PC-3 (cell line): ENCODE results near the gene PLPP1. TPM values are rescaled to one million over a fixed set of nuclear protein-coding genes. Genes with fewer than 3 reads are reported as not detected.

ENCODE experiments used
- ATAC-seq: fragments of 200-7000 bp; cut with Tn5 transposase; 2 replicates; pipeline ENCODE4 v1.9.1; 2020; ENCODE audit warnings: mild to moderate bottlenecking, moderate library complexity
- BruUV-seq: library from RNA; stranded (reverse); fragments of 400-500 nt; replicated peaks from 2 replicates; lab custom pipeline; 2021; lab: Mats Ljungman, UMichigan
- CTCF ChIA-PET: fragments of 300-600 bp; sonication (Branson Sonifier 250); formaldehyde crosslinking; loops from one replicate; lab custom pipeline; 2022; ENCODE audit warnings: antibody characterized with exemption; lab: Charles Lee
- POLR2A ChIA-PET: fragments of 300-600 bp; sonication (Branson Sonifier 250); formaldehyde crosslinking; loops from one replicate; lab custom pipeline; 2022; ENCODE audit warnings: antibody characterized with exemption; ENCODE audit not compliant: unreplicated experiment; lab: Charles Lee
- DNase-seq: peaks from one replicate; pipeline ENCODE4 v3.0.0-alpha.2; 2015
- H2AFZ ChIP-seq: fragments of 300-600 bp; sonication (generic); 2 replicates; pipeline ENCODE4 v1.6.0; 2016; ENCODE audit warnings: antibody characterized with exemption, low read length
- H3F3A ChIP-seq: fragments of 300-600 bp; sonication (generic); one replicate; pipeline ENCODE4 v1.6.0; 2017; ENCODE audit warnings: antibody characterized with exemption, low read length, control low read depth, mild to moderate bottlenecking; ENCODE audit not compliant: unreplicated experiment
- H3K27ac ChIP-seq: fragments of 300-600 bp; sonication (generic); 2 replicates; pipeline ENCODE4 v1.5.1; 2016; ENCODE audit warnings: mild to moderate bottlenecking, low read length
- H3K27me3 ChIP-seq: fragments of 300-600 bp; sonication (generic); 2 replicates; pipeline ENCODE4 v1.6.1; 2016; ENCODE audit warnings: low read length, mixed read lengths
- H3K36me3 ChIP-seq: fragments of 300-600 bp; sonication (generic); 2 replicates; pipeline ENCODE4 v1.6.1; 2016; ENCODE audit warnings: low read depth, mixed run types, low read length, mixed read lengths
- H3K4me1 ChIP-seq: fragments of 300-600 bp; sonication (generic); 2 replicates; pipeline ENCODE4 v1.5.1; 2016; ENCODE audit warnings: low read length; ENCODE audit not compliant: insufficient read depth
- H3K4me2 ChIP-seq: fragments of 300-600 bp; sonication (generic); 2 replicates; pipeline ENCODE4 v1.6.0; 2016; ENCODE audit warnings: low read length
- H3K4me3 ChIP-seq: fragments of 300-600 bp; sonication (generic); 2 replicates; pipeline ENCODE4 v1.5.1; 2016; ENCODE audit warnings: mild to moderate bottlenecking, low read length, mixed read lengths
- H3K79me2 ChIP-seq: fragments of 300-600 bp; sonication (generic); 2 replicates; pipeline ENCODE4 v1.6.1; 2017; ENCODE audit warnings: low read length, mixed read lengths
- H3K9ac ChIP-seq: fragments of 300-600 bp; sonication (generic); 2 replicates; pipeline ENCODE4 v1.6.0; 2016; ENCODE audit warnings: mild to moderate bottlenecking, low read length
- H3K9me2 ChIP-seq: fragments of 300-600 bp; sonication (generic); replicated peaks from 2 replicates; pipeline ENCODE4 v1.6.1; 2016; ENCODE audit warnings: mixed run types, low read length, mixed read lengths
- H3K9me3 ChIP-seq: fragments of 300-600 bp; sonication (generic); 2 replicates; pipeline ENCODE4 v1.6.1; 2016; ENCODE audit warnings: low read length, mixed read lengths
- H4K20me1 ChIP-seq: fragments of 300-600 bp; sonication (generic); 2 replicates; pipeline ENCODE4 v1.6.1; 2016; ENCODE audit warnings: low read length, mixed read lengths
- CTCF ChIP-seq: fragments of 300-600 bp; sonication (generic); conservative IDR thresholded peaks from 2 replicates; pipeline ENCODE4 v1.5.1; 2017; ENCODE audit warnings: antibody characterized with exemption, low read depth, mild to moderate bottlenecking, low read length
- EZH2 ChIP-seq: fragments of 300-600 bp; sonication (generic); IDR thresholded peaks from one replicate; pipeline ENCODE4 v1.6.1; 2017; ENCODE audit warnings: antibody characterized with exemption, mild to moderate bottlenecking, low read length; ENCODE audit not compliant: unreplicated experiment
- EZH2phosphoT487 ChIP-seq: fragments of 300-600 bp; sonication (generic); IDR thresholded peaks from 2 replicates; pipeline ENCODE4 v1.6.1; 2018; ENCODE audit warnings: mild to moderate bottlenecking, antibody characterized with exemption, low read length, borderline replicate concordance
- intact Hi-C: fragments of 100-400 bp; cut with micrococcal nuclease; formaldehyde crosslinking; loops from 2 replicates; pipeline ENCODE4 v1.9.0; 2023
- total RNA-seq: library from RNA; depleted of rRNA; stranded (reverse); fragments of >200 nt; gene quantifications from 2 replicates; pipeline ENCODE4 v1.2.3, GENCODE V29; 2014

PLPP1 gene
- total RNA-seq, 1 experiment from 2014 or later, result 16.2 TPM

GRCh38 chr5:55483885-55484284, 50.9 kb downstream of the PLPP1 start:
- ATAC-seq, result no peak
- Histone ChIP-seq H3K79me2 (no peaks in the 10 kb centered on the region), H3K27me3 (no peaks in the 10 kb centered on the region), H4K20me1 (no peaks in the 10 kb centered on the region), H3K9me3 (no peaks in the 10 kb centered on the region), H3K9ac (no peak overlapping the region), H3K4me1 (peaks cover 10% of the 10 kb centered on the region), H2AFZ (no peak overlapping the region), H3K36me3 (no peaks in the 10 kb centered on the region), H3K27ac (no peak overlapping the region), H3F3A (no peaks in the 10 kb centered on the region), H3K4me2 (no peak overlapping the region), H3K9me2 (no peaks in the 10 kb centered on the region), H3K4me3 (no peak overlapping the region)
- CTCF ChIA-PET, result no interaction called here
- intact Hi-C loops, result no loop called here
- POLR2A ChIA-PET, result no interaction called here
- DNase-seq, result no peak
- TF ChIP-seq CTCF, result no peak
- no peak for TF ChIP-seq EZH2
- TF ChIP-seq EZH2phosphoT487, result no peak
- BruUV-seq, result no TSS peak

GRCh38 chr5:55481293-55481855, 53.4 kb downstream of the PLPP1 start:
- ATAC-seq, result no peak
- CTCF ChIA-PET, result no interaction called here

More at GRCh38 chr5:55481293-55481855, 53.4 kb downstream of the PLPP1 start:
- intact Hi-C loops, result no loop called here
- Histone ChIP-seq H2AFZ (no peak overlapping the region), H3K9me2 (no peaks in the 10 kb centered on the region), H3K9ac (no peak overlapping the region), H3K4me3 (no peak overlapping the region), H3K4me1 (peaks cover 10% of the 10 kb centered on the region), H3K9me3 (no peaks in the 10 kb centered on the region), H3K27me3 (no peaks in the 10 kb centered on the region), H3K27ac (no peak overlapping the region), H3K79me2 (no peaks in the 10 kb centered on the region), H3F3A (no peaks in the 10 kb centered on the region), H3K36me3 (no peaks in the 10 kb centered on the region), H4K20me1 (no peaks in the 10 kb centered on the region), H3K4me2 (peak overlapping the region; percentile 32; the same call in 1 of the 2 replicates)
- TF ChIP-seq EZH2phosphoT487 (no peak), EZH2 (no peak), CTCF (no peak)
- no TSS peak for BruUV-seq
- DNase-seq, result no peak
- POLR2A ChIA-PET, result no interaction called here
